ENCODE measurements around the gene CPLANE1. TPM values are rescaled to one million over a fixed set of nuclear protein-coding genes. Genes with fewer than 3 reads are reported as not detected.
A peak's percentile ranks its signal among the peaks of the same experiment; 100 is the strongest.
"Not testable (repeated sequence)": the region's sequence is repeated elsewhere in the genome, so short reads cannot be mapped to it uniquely, and the experiment has no call there.

The CPLANE1 gene
- total RNA-seq (2014; rRNA removed; shearing (Covaris generic)) = 17.3 and 23.0 TPM in 2 replicates
- polyA plus RNA-seq (2015; cell fraction: cytosol; rRNA removed) = 7.0 and 13.1 TPM in 2 replicates
- 27.6 and 33.7 TPM in 2 replicates for polyA plus RNA-seq (2015; cell fraction: nucleus; rRNA removed)

- in situ Hi-C loops (cut with HindIII; ENCODE audit: low pct_unique_long_range_greater_than_20kb, low sequenced_read_pairs) = no loop called here
- DNase-seq (ENCODE audit: low read depth, low spot score) = peak; percentile 80
These were observed at the start of gene CPLANE1 for GRCh38 chr5:37248970-37249814. CPLANE1 (minus strand) TSS chr5:37249376; CDS start chr5:37247698, 1,678 bp downstream.

- DNase-seq (ENCODE audit: low read depth, low spot score); in situ Hi-C loops (cut with HindIII; ENCODE audit: low pct_unique_long_range_greater_than_20kb, low sequenced_read_pairs): not testable (repeated sequence)
These were observed 47.1 kb upstream of the CPLANE1 start for GRCh38 chr5:37296313-37296712.

GRCh38 chr5:37283214-37283820 lies 34.1 kb upstream of the CPLANE1 start:
- in situ Hi-C loops (cut with HindIII; ENCODE audit: low pct_unique_long_range_greater_than_20kb, low sequenced_read_pairs) = no loop called here
- DNase-seq (ENCODE audit: low read depth, low spot score) = no peak

- DNase-seq (ENCODE audit: low read depth, low spot score) = no peak
- in situ Hi-C loops (cut with HindIII; ENCODE audit: low pct_unique_long_range_greater_than_20kb, low sequenced_read_pairs) = no loop called here
These were observed 26.3 kb upstream of the CPLANE1 start for GRCh38 chr5:37275511-37275910.

DNA sequence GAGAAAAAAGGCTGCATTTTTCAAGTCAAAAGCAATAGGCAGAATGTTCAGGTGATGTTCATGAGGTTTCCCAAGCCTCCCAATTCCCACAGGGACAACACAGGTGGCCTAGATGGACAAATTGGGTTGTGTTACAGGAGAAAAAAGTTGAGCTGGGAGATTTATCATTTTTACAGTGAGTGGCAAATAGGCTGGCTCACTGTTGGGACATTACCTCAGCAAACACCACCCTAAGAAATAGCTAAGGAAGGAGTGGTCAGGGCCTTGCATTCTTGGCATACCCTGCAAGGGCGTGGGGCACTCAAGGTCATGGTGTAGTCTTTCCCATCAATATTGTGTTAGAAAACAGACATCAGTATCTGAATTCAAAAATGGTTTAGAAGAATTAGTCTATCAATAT lies 23.3 kb upstream of the CPLANE1 start:
- no peak for DNase-seq (ENCODE audit: low read depth, low spot score)
- in situ Hi-C loops (cut with HindIII; ENCODE audit: low pct_unique_long_range_greater_than_20kb, low sequenced_read_pairs) = no loop called here

DNA sequence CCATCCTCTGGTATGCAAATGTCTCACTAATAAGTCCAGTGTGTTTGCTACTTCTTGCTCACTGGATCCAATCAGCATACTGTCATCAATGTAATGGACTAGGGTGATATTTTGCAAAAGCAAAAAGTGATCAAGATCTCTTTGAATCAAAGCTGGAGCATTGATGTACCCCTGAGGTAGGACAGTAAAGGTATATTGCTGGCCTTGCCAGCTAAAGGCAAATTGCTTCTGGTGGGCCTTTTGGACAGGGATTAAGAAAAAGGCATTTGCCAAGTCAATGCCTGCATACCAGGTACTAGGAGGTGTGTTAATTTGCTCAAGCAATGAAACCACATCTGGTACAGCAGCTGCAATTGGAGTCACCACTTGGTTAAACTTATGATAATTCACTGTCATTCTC lies 18.9 kb upstream of the CPLANE1 start:
- in situ Hi-C loops (cut with HindIII; ENCODE audit: low pct_unique_long_range_greater_than_20kb, low sequenced_read_pairs); DNase-seq (ENCODE audit: low read depth, low spot score): not testable (repeated sequence)

- DNase-seq (ENCODE audit: low read depth, low spot score) = no peak
- in situ Hi-C loops (cut with HindIII; ENCODE audit: low pct_unique_long_range_greater_than_20kb, low sequenced_read_pairs) = no loop called here
These were observed 6.7 kb upstream of the CPLANE1 start for GRCh38 chr5:37255774-37256358.

DNA sequence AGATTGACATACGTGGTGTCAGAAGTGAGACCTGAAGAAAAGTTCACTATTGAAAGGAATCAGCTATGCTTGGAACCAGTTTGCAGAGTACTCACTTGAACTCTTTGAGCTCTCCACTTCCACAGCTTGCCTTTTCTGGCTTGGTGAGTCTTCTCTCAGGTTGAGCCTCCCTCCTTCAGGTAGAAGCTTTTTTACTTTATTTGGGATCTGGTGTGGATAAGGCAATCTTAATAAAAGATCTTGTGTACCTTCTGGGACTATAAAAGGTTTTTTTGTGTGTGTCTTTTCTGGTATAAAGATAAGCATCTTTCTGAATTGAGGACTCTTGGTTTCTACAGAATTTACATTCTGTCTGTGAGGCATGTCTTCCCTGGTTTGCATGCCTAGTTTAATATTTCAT lies 5.4 kb upstream of the CPLANE1 start:
- in situ Hi-C loops (cut with HindIII; ENCODE audit: low pct_unique_long_range_greater_than_20kb, low sequenced_read_pairs) = no loop called here
- DNase-seq (ENCODE audit: low read depth, low spot score) = no peak

- no peak for DNase-seq (ENCODE audit: low read depth, low spot score)
- in situ Hi-C loops (cut with HindIII; ENCODE audit: low pct_unique_long_range_greater_than_20kb, low sequenced_read_pairs) = no loop called here
These were observed 2.5 kb upstream of the CPLANE1 start for GRCh38 chr5:37251665-37252064.

DNA sequence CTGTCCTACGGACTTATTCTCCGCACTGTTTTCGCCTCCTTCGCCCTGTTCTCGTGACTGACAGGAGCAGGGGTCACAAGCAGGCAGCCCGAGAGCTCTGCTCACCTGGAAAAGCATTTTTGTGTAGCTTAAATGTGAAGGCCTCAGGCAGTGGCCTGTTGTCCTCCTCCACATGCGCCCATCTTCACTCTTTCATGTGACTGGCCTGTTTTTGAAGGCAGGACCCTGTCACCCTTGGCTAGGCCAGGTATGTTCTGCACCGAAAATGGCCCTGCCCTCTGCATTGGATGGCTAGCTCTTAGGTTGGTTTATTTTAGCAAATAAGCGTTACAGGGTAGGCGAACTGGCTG lies 614 bp upstream of the CPLANE1 start:
- in situ Hi-C loops (cut with HindIII; ENCODE audit: low pct_unique_long_range_greater_than_20kb, low sequenced_read_pairs) = no loop called here
- DNase-seq (ENCODE audit: low read depth, low spot score) = no peak

GRCh38 chr5:37248421-37248969 lies 681 bp downstream of the CPLANE1 start:
- peak; percentile 30 for DNase-seq (ENCODE audit: low read depth, low spot score)
- in situ Hi-C loops (cut with HindIII; ENCODE audit: low pct_unique_long_range_greater_than_20kb, low sequenced_read_pairs) = no loop called here

DNA sequence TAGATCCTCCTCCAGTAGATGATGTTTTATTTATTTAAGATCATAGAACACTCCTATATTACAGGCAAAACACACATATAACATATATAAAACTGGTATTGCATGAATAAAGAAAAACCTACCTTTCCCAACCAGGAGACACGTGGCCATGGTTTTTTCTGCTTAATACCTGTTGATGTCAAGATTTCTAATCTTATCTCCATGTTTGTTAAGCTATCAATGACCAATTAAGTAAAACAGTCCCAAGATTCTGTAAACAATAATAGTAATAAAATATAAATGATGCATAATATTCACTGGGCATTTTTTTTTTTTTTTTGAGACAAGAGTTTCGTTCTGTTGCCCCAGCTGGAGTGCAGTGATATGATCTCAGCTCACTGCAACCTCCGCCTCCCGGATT lies 1.7 kb downstream of the CPLANE1 start:
- in situ Hi-C loops (cut with HindIII; ENCODE audit: low pct_unique_long_range_greater_than_20kb, low sequenced_read_pairs) = no loop called here

DNA sequence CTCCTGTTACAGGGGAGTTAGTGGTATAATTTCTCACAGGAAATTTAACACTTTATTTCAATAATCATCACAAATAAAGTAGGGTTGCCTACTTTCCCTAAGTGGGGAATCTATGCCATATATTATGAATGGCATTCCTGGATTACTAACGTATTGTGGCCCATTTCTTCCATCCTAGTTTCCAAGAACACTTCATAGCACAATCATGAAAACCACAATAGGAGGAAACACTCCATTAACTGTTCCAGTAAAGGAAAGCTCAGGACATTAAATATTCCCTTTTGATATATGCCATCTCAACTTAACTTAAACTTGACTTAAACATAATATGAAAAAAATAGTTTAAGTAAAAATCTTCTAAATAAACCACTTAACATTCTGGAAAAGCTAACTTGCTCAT lies 2.1 kb downstream of the CPLANE1 start:
- in situ Hi-C loops (cut with HindIII; ENCODE audit: low pct_unique_long_range_greater_than_20kb, low sequenced_read_pairs) = no loop called here
- DNase-seq (ENCODE audit: low read depth, low spot score) = no peak

More for the DNA sequence above, 1.7 kb downstream of the CPLANE1 start:
- no peak for DNase-seq (ENCODE audit: low read depth, low spot score)

- DNase-seq (ENCODE audit: low read depth, low spot score) = no peak
- in situ Hi-C loops (cut with HindIII; ENCODE audit: low pct_unique_long_range_greater_than_20kb, low sequenced_read_pairs) = no loop called here
These were observed 14.9 kb downstream of the CPLANE1 start for GRCh38 chr5:37234288-37234687.

DNA sequence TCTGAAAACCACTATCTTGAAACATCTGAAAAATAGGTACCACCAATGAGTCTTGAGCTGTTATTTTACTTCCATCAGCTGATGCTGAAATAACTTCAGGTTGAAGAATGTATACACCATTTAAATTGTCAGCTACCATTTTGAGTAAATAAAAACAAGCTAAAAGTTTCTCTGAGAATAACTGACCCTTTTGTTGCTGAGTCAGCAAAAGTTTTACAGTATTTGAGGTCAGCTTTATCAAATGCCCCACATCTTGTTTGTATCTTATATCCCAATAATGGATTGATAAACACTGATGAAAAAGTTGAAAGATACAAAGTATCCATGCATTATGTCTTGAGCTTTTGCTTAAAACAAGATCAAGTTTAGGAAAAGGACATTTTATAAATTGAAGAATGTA lies 22.8 kb downstream of the CPLANE1 start:
- no peak for DNase-seq (ENCODE audit: low read depth, low spot score)
- in situ Hi-C loops (cut with HindIII; ENCODE audit: low pct_unique_long_range_greater_than_20kb, low sequenced_read_pairs) = no loop called here

- no peak for DNase-seq (ENCODE audit: low read depth, low spot score)
- in situ Hi-C loops (cut with HindIII; ENCODE audit: low pct_unique_long_range_greater_than_20kb, low sequenced_read_pairs) = no loop called here
These were observed 27.0 kb downstream of the CPLANE1 start for GRCh38 chr5:37222181-37222580.

DNA sequence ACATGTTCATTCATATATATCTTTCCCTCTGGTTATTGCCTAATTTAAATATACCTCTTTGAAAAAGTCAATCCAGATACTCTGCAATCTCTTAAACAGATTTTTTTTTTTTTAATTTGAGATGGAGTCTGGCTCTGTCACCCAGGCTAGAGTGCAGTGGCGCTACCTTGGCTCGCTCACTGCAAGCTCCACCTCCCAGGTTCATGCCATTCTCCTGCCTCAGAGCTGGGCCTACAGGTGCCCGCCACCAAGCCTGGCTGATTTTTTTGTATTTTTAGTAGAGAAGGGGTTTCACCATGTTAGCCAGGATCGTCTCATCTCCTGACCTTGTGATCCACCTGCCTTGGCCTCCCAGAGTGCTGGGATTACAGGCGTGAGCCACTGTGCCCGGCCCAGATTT lies 28.8 kb downstream of the CPLANE1 start:
- DNase-seq (ENCODE audit: low read depth, low spot score); in situ Hi-C loops (cut with HindIII; ENCODE audit: low pct_unique_long_range_greater_than_20kb, low sequenced_read_pairs): not testable (repeated sequence)

DNA sequence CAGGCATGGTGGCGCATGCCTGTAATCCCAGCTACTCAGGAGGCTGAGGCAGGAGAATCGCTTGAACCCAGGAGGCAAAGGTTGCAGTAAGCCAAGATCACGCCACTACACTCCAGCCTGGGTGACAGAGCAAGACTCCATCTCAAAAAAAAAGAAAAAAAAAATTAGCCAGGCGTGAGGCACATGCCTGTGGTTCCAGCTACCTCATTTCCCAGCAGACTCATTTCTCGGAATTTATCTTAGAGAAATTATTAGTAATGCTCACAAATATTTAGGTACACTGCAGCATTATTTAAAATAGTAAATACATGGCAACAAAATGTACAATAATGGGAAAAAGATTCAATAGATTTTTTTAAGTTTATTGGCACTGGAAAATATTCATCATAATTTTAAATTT lies 29.8 kb downstream of the CPLANE1 start:
- in situ Hi-C loops (cut with HindIII; ENCODE audit: low pct_unique_long_range_greater_than_20kb, low sequenced_read_pairs) = not testable (repeated sequence)

More for the DNA sequence above, 29.8 kb downstream of the CPLANE1 start:
- DNase-seq (ENCODE audit: low read depth, low spot score) = not testable (repeated sequence)
